ENCODE results near the gene MELTF. TPM values are rescaled to one million over a fixed set of nuclear protein-coding genes. Genes with fewer than 3 reads are reported as not detected.

The MELTF gene
- total and polyA plus RNA-seq, 3 donors from 2014 or later: 5.7 to 14.7 (median 11.1) TPM

DNA sequence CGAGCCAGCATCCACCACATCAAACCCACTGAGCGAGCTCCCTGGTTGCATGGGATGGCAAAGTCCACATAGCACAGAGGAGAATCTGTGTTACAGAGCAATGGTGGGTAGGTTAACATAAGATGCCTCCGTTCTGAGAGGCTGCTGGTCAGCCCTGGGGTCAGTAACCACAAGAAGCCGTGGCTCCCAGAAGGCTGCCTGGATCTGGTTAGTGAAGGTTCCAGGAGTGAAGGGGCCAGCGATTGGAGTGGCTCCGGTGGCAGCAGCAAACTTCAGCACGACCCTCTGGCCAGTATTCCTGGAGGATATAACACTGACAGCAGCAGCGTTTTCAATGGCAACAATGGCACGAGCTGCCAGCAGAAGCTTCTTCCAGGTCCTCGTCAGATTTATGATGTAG is 42.6 kb downstream of the MELTF start:
- Histone ChIP-seq H3K27me3 (no peaks in the 10 kb centered on the region), H3K9me3 (no peaks in the 10 kb centered on the region), H3K36me3 (ENCODE audit: low read depth, missing control alignments) (no peaks in the 10 kb centered on the region), H3K4me3 (no peak overlapping the region), H3K27ac (no peak overlapping the region), H3K4me1 (peaks cover 10% of the 10 kb centered on the region)
- no peak for DNase-seq
- no peak for TF ChIP-seq POLR2A (IDR thresholded peaks at IDR 0.05)
- TF ChIP-seq, protein P1, sequence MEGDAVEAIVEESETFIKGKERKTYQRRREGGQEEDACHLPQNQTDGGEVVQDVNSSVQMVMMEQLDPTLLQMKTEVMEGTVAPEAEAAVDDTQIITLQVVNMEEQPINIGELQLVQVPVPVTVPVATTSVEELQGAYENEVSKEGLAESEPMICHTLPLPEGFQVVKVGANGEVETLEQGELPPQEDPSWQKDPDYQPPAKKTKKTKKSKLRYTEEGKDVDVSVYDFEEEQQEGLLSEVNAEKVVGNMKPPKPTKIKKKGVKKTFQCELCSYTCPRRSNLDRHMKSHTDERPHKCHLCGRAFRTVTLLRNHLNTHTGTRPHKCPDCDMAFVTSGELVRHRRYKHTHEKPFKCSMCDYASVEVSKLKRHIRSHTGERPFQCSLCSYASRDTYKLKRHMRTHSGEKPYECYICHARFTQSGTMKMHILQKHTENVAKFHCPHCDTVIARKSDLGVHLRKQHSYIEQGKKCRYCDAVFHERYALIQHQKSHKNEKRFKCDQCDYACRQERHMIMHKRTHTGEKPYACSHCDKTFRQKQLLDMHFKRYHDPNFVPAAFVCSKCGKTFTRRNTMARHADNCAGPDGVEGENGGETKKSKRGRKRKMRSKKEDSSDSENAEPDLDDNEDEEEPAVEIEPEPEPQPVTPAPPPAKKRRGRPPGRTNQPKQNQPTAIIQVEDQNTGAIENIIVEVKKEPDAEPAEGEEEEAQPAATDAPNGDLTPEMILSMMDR (IDR thresholded peaks at IDR 0.05): no peak
- 88 to 91% methylated on average over 9 to 10 of the region's 10 CpGs for WGBS, 2 donors
- intact Hi-C loops (cut with DNase I; ENCODE audit: low total_unique reads): no loop called here

DNA sequence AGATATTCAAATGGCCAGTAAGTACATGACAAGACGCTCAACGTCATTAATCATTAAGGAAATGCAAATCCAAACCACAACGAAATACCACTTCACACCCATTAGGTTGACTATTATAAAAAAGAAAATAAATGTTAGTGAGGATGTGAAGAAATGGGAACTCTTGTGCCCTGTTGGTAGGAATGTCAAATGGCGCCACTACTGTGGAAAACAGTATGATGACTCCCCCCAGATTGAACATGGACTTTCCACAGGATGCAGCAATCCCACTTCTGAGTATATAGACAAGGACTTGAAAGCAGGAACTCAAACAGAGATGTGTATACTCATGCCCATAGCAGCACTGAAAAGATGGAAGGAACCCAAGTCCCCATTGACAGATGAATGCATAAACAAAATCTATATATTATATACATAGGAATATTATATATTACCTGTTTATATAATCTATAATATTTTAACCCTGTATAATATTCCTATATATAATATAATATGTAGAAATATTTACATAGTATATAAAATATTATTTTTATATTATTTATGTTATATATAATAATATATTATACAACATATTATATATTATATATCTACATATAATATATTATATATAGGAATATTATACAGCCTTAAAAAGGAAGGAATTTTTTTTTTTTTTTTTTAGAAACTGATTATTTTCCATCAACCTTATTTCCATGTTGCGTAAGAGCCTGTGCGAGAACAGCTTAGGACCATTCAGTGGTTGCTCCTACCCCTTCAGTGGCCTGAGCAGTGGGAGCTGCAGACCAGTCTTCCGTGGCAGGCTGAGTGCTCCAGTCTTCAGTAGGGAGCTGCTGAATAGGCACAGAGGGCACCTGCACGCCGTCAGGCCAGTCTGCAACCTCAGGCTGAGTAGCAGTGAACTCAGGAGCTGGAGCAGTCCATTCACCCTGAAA is 43.4 kb downstream of the MELTF start:
- Histone ChIP-seq H3K27me3 (no peaks in the 10 kb centered on the region), H3K4me3 (no peak overlapping the region), H3K36me3 (ENCODE audit: low read depth, missing control alignments) (no peaks in the 10 kb centered on the region), H3K9me3 (no peaks in the 10 kb centered on the region), H3K27ac (no peak overlapping the region), H3K4me1 (peaks cover 10% of the 10 kb centered on the region)
- TF ChIP-seq POLR2A (IDR thresholded peaks at IDR 0.05): no peak
- TF ChIP-seq, protein P1 (IDR thresholded peaks at IDR 0.05): no peak
- intact Hi-C loops (cut with DNase I; ENCODE audit: low total_unique reads): no loop called here
- DNase-seq: no peak
- 93 to 94% methylated on average over 9 of the region's 9 CpGs for WGBS, 2 donors

DNA sequence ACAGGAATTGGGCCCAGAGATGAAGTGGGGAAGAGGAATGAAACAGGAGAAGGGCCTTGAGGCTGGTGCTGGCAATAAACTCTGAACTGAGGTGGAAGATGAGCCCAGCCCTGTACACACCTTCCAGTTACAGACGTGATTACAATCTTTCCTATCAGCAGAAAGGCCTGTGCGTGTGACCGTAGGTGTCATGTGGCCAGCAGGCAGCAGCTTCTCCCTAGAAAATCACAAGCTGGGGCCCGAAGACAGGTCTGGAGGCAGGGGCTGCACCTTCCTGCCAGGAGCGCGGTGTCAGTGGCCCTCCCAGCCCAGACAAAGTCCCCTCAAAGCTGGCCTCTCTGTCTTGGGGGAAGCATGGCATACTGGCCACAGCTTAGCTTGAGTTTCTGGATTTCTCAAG is 44.3 kb downstream of the MELTF start:
- peaks cover 10% of the 10 kb centered on the region for H3K4me1 ChIP-seq
- WGBS, 2 donors: 90 to 92% methylated on average over 6 of the region's 6 CpGs
- no peaks in the 10 kb centered on the region for H3K36me3 ChIP-seq (ENCODE audit: low read depth, missing control alignments)
- no peaks in the 10 kb centered on the region for H3K9me3 ChIP-seq
- intact Hi-C loops (cut with DNase I; ENCODE audit: low total_unique reads): no loop called here
- TF ChIP-seq POLR2A (IDR thresholded peaks at IDR 0.05): no peak
- TF ChIP-seq, protein P1 (IDR thresholded peaks at IDR 0.05): no peak
- no peak overlapping the region for H3K4me3 ChIP-seq
- H3K27me3 ChIP-seq: no peaks in the 10 kb centered on the region
- no peak for DNase-seq
- H3K27ac ChIP-seq: no peak overlapping the region

DNA sequence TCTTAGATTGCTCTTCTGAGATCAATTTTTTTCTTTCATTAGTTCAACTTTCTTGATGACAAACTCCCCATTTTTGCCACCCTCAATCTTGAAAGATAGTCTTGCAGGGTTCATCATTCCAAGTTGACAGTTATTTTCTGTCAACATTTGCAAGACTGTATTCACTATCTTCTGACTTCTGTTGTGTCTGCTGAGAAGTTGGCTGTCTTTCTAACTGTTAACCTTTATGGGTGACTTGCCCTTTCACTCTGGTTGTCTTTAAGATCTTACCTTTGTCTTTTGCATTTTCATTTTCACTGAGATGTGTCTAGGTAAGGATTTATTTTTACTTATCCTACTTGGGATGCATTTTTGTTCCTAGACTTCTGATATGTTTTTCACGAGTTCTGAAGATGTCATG is 46.4 kb downstream of the MELTF start:
- intact Hi-C loops (cut with DNase I; ENCODE audit: low total_unique reads): no loop called here
- Histone ChIP-seq H3K36me3 (ENCODE audit: low read depth, missing control alignments) (no peaks in the 10 kb centered on the region), H3K4me1 (peaks cover 3% of the 10 kb centered on the region), H3K27ac (no peak overlapping the region), H3K27me3 (no peaks in the 10 kb centered on the region), H3K4me3 (no peak overlapping the region), H3K9me3 (no peaks in the 10 kb centered on the region)
- DNase-seq: no peak
- TF ChIP-seq POLR2A (IDR thresholded peaks at IDR 0.05): no peak
- TF ChIP-seq, protein P1 (IDR thresholded peaks at IDR 0.05): no peak
- WGBS, 2 donors: 81 to 91% methylated on average over 1 of the region's 1 CpG

All from testis (tissue), 3 donors.